Esophagus squamous epithelium (tissue), 5 donors: Measurements from ENCODE around the gene RETN. TPM values are rescaled to one million over a fixed set of nuclear protein-coding genes. Genes with fewer than 3 reads are reported as not detected.
A peak's percentile ranks its signal among the peaks of the same experiment; 100 is the strongest.

Experiments
- DNase-seq: peaks from one replicate; lab custom pipeline; 2025; lab: John Stamatoyannopoulos, UW
- H3K27ac ChIP-seq, 4 donors: fragments of 200-600 bp; sonication (generic); one replicate each; pipeline ENCODE4 v1.5.1; 2016 to 2019; ENCODE audit warnings: mild to moderate bottlenecking in 1 of 4
- H3K27me3 ChIP-seq, 4 donors: fragments of 200-600 bp; sonication (generic); 1 replicate in 3 of 4; 2 replicates in 1 of 4; pipeline versions ENCODE4 v1.5.1 to v1.6.0; 2017 to 2021; ENCODE audit warnings: antibody characterized with exemption in 1 of 4
- H3K36me3 ChIP-seq, 3 donors: fragments of 200-600 bp; sonication (generic); one replicate each; pipeline ENCODE4 v1.5.1; 2016 to 2019
- H3K4me1 ChIP-seq, 3 donors: fragments of 200-600 bp; sonication (generic); one replicate each; pipeline ENCODE4 v1.5.1; 2017 to 2019
- H3K4me3 ChIP-seq, 4 donors: fragments of 200-600 bp; sonication (generic); 1 replicate in 3 of 4; 2 replicates in 1 of 4; pipeline ENCODE4 v1.5.1; 2016 to 2019; ENCODE audit warnings: mild to moderate bottlenecking in 2 of 4, moderate library complexity in 1 of 4
- H3K9me3 ChIP-seq, 3 donors: fragments of 200-600 bp; sonication (generic); one replicate each; pipeline ENCODE4 v1.5.1; 2016 to 2019
- POLR2A ChIP-seq, 4 donors: fragments of 450-650 bp; IDR thresholded peaks; one replicate each; pipeline ENCODE4 v1.6.1; 2017; ENCODE audit warnings: antibody characterized with exemption in 4 of 4, mild to moderate bottlenecking in 4 of 4, moderate library complexity in 3 of 4
- WGBS, 2 donors: methylation state at CpG; one replicate each; pipeline ENCODE4 v1.1.5; 2018; 5-methylcytosine and 5-hydroxymethylcytosine counted together
- intact Hi-C: fragments of 100-400 bp; cut with DNase I; formaldehyde crosslinking; loops from one replicate; pipeline ENCODE4 v1.15.0; 2022
- total RNA-seq, 4 donors: library from RNA; depleted of rRNA; stranded (reverse); fragments of >200 nt; gene quantifications; one replicate each; pipeline ENCODE4 v1.1.0, GENCODE V29; 2016
- TF ChIP-seq, protein P1 (sequence below), 6 experiments: fragments of 450-650 bp in 4 of 6; fragments of 200-600 bp in 2 of 6; sonication (generic) in 2 of 6; IDR thresholded peaks; one replicate each; pipeline ENCODE4 v1.5.1; 2016 to 2019; ENCODE audit warnings: antibody characterized with exemption in 6 of 6, mild to moderate bottlenecking in 4 of 6, moderate library complexity in 4 of 6
- donor health status: DM: yes; HTN: yes; CAD: no.

The RETN gene
- total RNA-seq, 4 donors from 2014 or later, result 28.1 TPM; not detected in 3

DNA sequence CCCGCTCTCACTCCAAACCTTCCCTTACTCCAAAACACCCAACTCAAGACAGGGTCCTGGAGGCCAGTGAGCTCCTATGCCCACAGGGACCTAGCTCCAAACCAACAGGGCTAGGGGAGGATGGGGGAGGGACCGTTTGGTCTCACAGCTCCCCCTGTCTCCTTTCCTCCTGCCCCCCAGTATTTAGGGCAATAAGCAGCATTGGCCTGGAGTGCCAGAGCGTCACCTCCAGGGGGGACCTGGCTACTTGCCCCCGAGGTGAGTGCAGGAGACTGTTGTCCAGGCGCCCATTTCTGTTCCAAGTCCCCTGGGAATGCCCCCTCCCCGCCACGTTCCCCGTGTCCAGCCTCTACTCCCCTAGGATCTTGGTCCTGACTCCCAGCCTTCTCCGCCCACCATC is 792 bp downstream of the RETN start:
- WGBS, 2 donors, result 30% methylated on average over 9 of the region's 9 CpGs
- DNase-seq, result no peak
- Histone ChIP-seq H3K4me1 (peaks cover 0 to 18% (median 0%) of the 10 kb centered on the region in 3 donors), H3K4me3 (no peak overlapping the region), H3K9me3 (no peaks in the 10 kb centered on the region), H3K27ac (no peak overlapping the region), H3K36me3 (no peaks in the 10 kb centered on the region), H3K27me3 (peaks cover 0 to 80% (median 0%) of the 10 kb centered on the region in 4 donors)
- intact Hi-C loops, result no loop called here
- TF ChIP-seq POLR2A (IDR thresholded peaks at IDR 0.05), result no peak
- TF ChIP-seq, protein P1, sequence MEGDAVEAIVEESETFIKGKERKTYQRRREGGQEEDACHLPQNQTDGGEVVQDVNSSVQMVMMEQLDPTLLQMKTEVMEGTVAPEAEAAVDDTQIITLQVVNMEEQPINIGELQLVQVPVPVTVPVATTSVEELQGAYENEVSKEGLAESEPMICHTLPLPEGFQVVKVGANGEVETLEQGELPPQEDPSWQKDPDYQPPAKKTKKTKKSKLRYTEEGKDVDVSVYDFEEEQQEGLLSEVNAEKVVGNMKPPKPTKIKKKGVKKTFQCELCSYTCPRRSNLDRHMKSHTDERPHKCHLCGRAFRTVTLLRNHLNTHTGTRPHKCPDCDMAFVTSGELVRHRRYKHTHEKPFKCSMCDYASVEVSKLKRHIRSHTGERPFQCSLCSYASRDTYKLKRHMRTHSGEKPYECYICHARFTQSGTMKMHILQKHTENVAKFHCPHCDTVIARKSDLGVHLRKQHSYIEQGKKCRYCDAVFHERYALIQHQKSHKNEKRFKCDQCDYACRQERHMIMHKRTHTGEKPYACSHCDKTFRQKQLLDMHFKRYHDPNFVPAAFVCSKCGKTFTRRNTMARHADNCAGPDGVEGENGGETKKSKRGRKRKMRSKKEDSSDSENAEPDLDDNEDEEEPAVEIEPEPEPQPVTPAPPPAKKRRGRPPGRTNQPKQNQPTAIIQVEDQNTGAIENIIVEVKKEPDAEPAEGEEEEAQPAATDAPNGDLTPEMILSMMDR (IDR thresholded peaks at IDR 0.05), result no peak

DNA sequence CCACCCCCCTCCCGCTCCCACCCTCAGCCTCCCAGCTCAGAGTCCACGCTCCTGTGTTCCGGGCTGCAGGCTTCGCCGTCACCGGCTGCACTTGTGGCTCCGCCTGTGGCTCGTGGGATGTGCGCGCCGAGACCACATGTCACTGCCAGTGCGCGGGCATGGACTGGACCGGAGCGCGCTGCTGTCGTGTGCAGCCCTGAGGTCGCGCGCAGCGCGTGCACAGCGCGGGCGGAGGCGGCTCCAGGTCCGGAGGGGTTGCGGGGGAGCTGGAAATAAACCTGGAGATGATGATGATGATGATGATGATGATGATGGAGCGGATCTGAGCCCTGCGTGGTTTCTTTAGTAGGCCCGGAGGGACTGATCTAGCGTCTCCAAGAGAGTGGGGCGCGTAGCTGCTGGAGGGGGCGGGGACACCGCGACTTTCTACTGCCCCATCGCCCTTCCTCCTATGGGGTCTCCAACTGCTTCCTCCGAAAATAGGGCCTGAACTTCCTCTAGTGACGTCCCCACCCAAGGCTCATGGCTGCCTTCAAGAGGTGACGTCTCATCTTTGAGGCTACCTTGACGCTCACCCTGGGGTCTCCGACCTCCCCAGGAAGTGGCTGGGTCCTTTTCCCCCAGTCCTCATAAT is 1.4 kb downstream of the RETN start:
- no peak for DNase-seq
- peaks cover 0 to 79% (median 0%) of the 10 kb centered on the region in 4 donors for H3K27me3 ChIP-seq
- H3K4me3 ChIP-seq, result peak overlapping the region in 1 of 4 donors; percentile 30
- WGBS, 2 donors, result 0 to 11% methylated on average over 1 to 11 of the region's 43 CpGs
- no peak overlapping the region for H3K27ac ChIP-seq
- TF ChIP-seq, protein P1 (IDR thresholded peaks at IDR 0.05), result no peak
- no peak for TF ChIP-seq POLR2A (IDR thresholded peaks at IDR 0.05)
- H3K9me3 ChIP-seq, result no peaks in the 10 kb centered on the region
- peaks cover 0 to 17% (median 0%) of the 10 kb centered on the region in 3 donors for H3K4me1 ChIP-seq
- H3K36me3 ChIP-seq, result no peaks in the 10 kb centered on the region
- intact Hi-C loops, result no loop called here

DNA sequence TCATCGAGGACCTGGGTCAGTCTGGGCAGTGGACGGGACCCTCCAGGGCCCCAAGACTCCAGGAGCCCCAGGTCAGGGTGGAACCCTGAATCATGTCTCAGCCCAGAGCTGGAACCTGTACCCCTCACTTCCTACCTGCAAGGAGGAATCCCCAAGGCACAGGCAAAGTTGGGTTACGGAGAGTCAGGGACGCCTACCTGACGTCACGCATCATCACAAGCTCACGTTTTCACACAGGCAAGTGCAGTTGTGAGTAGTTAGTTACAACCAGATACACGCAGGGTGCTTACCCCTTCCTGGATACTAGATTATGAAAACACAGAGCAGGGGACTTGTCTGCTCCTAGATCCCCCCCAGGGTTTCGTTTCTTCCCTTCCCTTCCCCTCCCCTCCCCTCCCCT is 1.9 kb downstream of the RETN start:
- H3K27me3 ChIP-seq, result peaks cover 0 to 83% (median 0%) of the 10 kb centered on the region in 4 donors
- intact Hi-C loops, result no loop called here
- WGBS, 2 donors, result 4 to 40% methylated on average over 3 of the region's 9 CpGs
- no peaks in the 10 kb centered on the region for H3K9me3 ChIP-seq
- TF ChIP-seq, protein P1 (IDR thresholded peaks at IDR 0.05), result no peak
- no peak for TF ChIP-seq POLR2A (IDR thresholded peaks at IDR 0.05)
- no peak overlapping the region for H3K4me3 ChIP-seq
- H3K4me1 ChIP-seq, result peaks cover 0 to 15% (median 0%) of the 10 kb centered on the region in 3 donors
- no peak overlapping the region for H3K27ac ChIP-seq
- no peak for DNase-seq
- H3K36me3 ChIP-seq, result no peaks in the 10 kb centered on the region

DNA sequence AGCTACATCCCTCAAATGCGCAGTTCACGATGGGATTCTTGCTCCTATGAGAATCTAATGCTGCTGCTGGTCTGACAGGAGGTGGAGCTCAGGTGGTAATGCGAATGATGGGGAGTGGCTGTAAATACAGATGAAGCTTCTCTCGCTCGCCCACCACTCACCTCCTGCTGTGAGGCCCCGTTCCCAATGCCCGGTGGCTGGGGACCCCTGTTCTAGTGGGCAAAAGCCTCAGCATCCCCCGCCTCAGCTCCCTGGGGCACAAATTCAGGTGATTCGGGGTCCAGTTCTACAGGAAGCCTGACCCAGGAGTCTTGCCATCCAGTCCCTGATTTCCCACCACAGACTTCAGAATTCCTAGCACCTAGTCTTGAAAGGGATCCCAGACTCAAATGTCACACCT is 3.7 kb downstream of the RETN start:
- Histone ChIP-seq H3K27me3 (peaks cover 0 to 89% (median 0%) of the 10 kb centered on the region in 4 donors), H3K36me3 (no peaks in the 10 kb centered on the region), H3K4me1 (peaks cover 0 to 15% (median 0%) of the 10 kb centered on the region in 3 donors), H3K9me3 (no peaks in the 10 kb centered on the region), H3K4me3 (no peak overlapping the region), H3K27ac (no peak overlapping the region)
- DNase-seq, result no peak
- 27 to 48% methylated on average over 4 to 8 of the region's 9 CpGs for WGBS, 2 donors
- intact Hi-C loops, result no loop called here
- TF ChIP-seq, protein P1 (IDR thresholded peaks at IDR 0.05), result no peak
